ENCODE results near the gene CD7. TPM values are rescaled to one million over a fixed set of nuclear protein-coding genes. Genes with fewer than 3 reads are reported as not detected.

The CD7 gene
- polyA plus RNA-seq, 6 donors from 2014 or later, result 0.50 to 1.5 (median 1.0) TPM; not detected in 2

- peak; percentile 77 to 85 for ATAC-seq (ENCODE audit: low read depth in 2 of 2)
- Mint-ChIP-seq H3K9me3 (no peaks in the 10 kb centered on the region), H3K27ac (peak overlapping the region in 4 of 6 donors; percentile 24 to 76 (median 52)), H3K4me3 (peak overlapping the region in 5 of 8 donors; percentile 19 to 69 (median 50)), H3K27me3 (peaks cover 0 to 23% (median under 1%) of the 10 kb centered on the region in 3 donors), H3K4me1 (no peaks in the 10 kb centered on the region), H3K36me3 (no peaks in the 10 kb centered on the region)
- DNase-seq, result peak; percentile 66
Observed at GRCh38 chr17:82320956-82321927, 3.8 kb upstream of the CD7 start.

GRCh38 chr17:82320140-82320840, 2.9 kb upstream of the CD7 start:
- DNase-seq (no peak), ATAC-seq (ENCODE audit: low read depth in 2 of 2) (no peak)
- H3K27me3 Mint-ChIP-seq, result peaks cover 0 to 30% (median 10%) of the 10 kb centered on the region in 3 donors
- no peaks in the 10 kb centered on the region for H3K36me3 Mint-ChIP-seq
- no peak overlapping the region for H3K4me3 Mint-ChIP-seq
- peak overlapping the region in 1 of 6 donors; percentile 16 for H3K27ac Mint-ChIP-seq
- peaks cover 5 to 8% (median 8%) of the 10 kb centered on the region in 3 donors for H3K4me1 Mint-ChIP-seq
- no peaks in the 10 kb centered on the region for H3K9me3 Mint-ChIP-seq

- ATAC-seq (ENCODE audit: low read depth in 2 of 2) (no peak), DNase-seq (no peak)
- peaks cover 5 to 13% (median 8%) of the 10 kb centered on the region in 3 donors for H3K4me1 Mint-ChIP-seq
- no peak overlapping the region for H3K4me3 Mint-ChIP-seq
- no peak overlapping the region for H3K27ac Mint-ChIP-seq
- no peaks in the 10 kb centered on the region for H3K36me3 Mint-ChIP-seq
- H3K27me3 Mint-ChIP-seq, result peaks cover 0 to 31% (median 15%) of the 10 kb centered on the region in 3 donors
- no peaks in the 10 kb centered on the region for H3K9me3 Mint-ChIP-seq
Observed at GRCh38 chr17:82319619-82320062, 2.2 kb upstream of the CD7 start.

GRCh38 chr17:82318772-82319606, 1.6 kb upstream of the CD7 start:
- ATAC-seq (ENCODE audit: low read depth in 2 of 2) (no peak), DNase-seq (no peak)
- no peaks in the 10 kb centered on the region for H3K9me3 Mint-ChIP-seq
- H3K27me3 Mint-ChIP-seq, result peaks cover 0 to 36% (median 22%) of the 10 kb centered on the region in 3 donors
- no peak overlapping the region for H3K4me3 Mint-ChIP-seq
- H3K4me1 Mint-ChIP-seq, result peaks cover 6 to 20% (median 8%) of the 10 kb centered on the region in 3 donors
- H3K36me3 Mint-ChIP-seq, result no peaks in the 10 kb centered on the region
- no peak overlapping the region for H3K27ac Mint-ChIP-seq

- peaks cover 0 to 37% (median 30%) of the 10 kb centered on the region in 3 donors for H3K27me3 Mint-ChIP-seq
- H3K4me3 Mint-ChIP-seq, result no peak overlapping the region
- ATAC-seq (ENCODE audit: low read depth in 2 of 2) (no peak), DNase-seq (no peak)
- peaks cover 8 to 20% (median 8%) of the 10 kb centered on the region in 3 donors for H3K4me1 Mint-ChIP-seq
- no peaks in the 10 kb centered on the region for H3K9me3 Mint-ChIP-seq
- H3K27ac Mint-ChIP-seq, result no peak overlapping the region
- no peaks in the 10 kb centered on the region for H3K36me3 Mint-ChIP-seq
Observed at GRCh38 chr17:82318169-82318498, 726 bp upstream of the CD7 start.

GRCh38 chr17:82316651-82317393, 586 bp downstream of the CD7 start:
- H3K9me3 Mint-ChIP-seq, result no peaks in the 10 kb centered on the region
- no peak overlapping the region for H3K4me3 Mint-ChIP-seq
- H3K36me3 Mint-ChIP-seq, result no peaks in the 10 kb centered on the region
- ATAC-seq (ENCODE audit: low read depth in 2 of 2), result no peak
- peaks cover 0 to 31% (median 29%) of the 10 kb centered on the region in 3 donors for H3K27me3 Mint-ChIP-seq
- peak overlapping the region in 1 of 6 donors; percentile 29 for H3K27ac Mint-ChIP-seq
- DNase-seq, result no peak
- H3K4me1 Mint-ChIP-seq, result peaks cover 8 to 20% (median 8%) of the 10 kb centered on the region in 3 donors

GRCh38 chr17:82315703-82316358, 1.6 kb downstream of the CD7 start:
- peaks cover 8 to 20% (median 8%) of the 10 kb centered on the region in 3 donors for H3K4me1 Mint-ChIP-seq
- peak overlapping the region in 6 of 8 donors; percentile 20 to 67 (median 53) for H3K4me3 Mint-ChIP-seq
- no peak overlapping the region for H3K27ac Mint-ChIP-seq
- no peak for DNase-seq
- no peaks in the 10 kb centered on the region for H3K36me3 Mint-ChIP-seq
- ATAC-seq (ENCODE audit: low read depth in 2 of 2), result peak; percentile 59 to 67
- no peaks in the 10 kb centered on the region for H3K9me3 Mint-ChIP-seq
- H3K27me3 Mint-ChIP-seq, result peaks cover 3 to 33% (median 31%) of the 10 kb centered on the region in 3 donors

GRCh38 chr17:82314727-82315605, 2.4 kb downstream of the CD7 start:
- Mint-ChIP-seq H3K9me3 (no peaks in the 10 kb centered on the region), H3K4me1 (peaks cover 8 to 20% (median 10%) of the 10 kb centered on the region in 3 donors), H3K27me3 (peaks cover 3 to 42% (median 39%) of the 10 kb centered on the region in 3 donors), H3K4me3 (peak overlapping the region in 5 of 8 donors; percentile 22 to 54 (median 43)), H3K27ac (peak overlapping the region in 1 of 6 donors; percentile 34), H3K36me3 (no peaks in the 10 kb centered on the region)
- ATAC-seq (ENCODE audit: low read depth in 2 of 2), result peak; percentile 49 to 63
- no peak for DNase-seq

- H3K27me3 Mint-ChIP-seq, result peaks cover 3 to 44% (median 42%) of the 10 kb centered on the region in 3 donors
- no peak for DNase-seq
- peak overlapping the region in 1 of 6 donors; percentile 34 for H3K27ac Mint-ChIP-seq
- H3K4me3 Mint-ChIP-seq, result peak overlapping the region in 4 of 8 donors; percentile 30 to 61 (median 48)
- H3K4me1 Mint-ChIP-seq, result peaks cover 8 to 20% (median 10%) of the 10 kb centered on the region in 3 donors
- no peaks in the 10 kb centered on the region for H3K9me3 Mint-ChIP-seq
- H3K36me3 Mint-ChIP-seq, result no peaks in the 10 kb centered on the region
- no peak for ATAC-seq (ENCODE audit: low read depth in 2 of 2)
Observed at GRCh38 chr17:82314012-82314726, 3.2 kb downstream of the CD7 start.

GRCh38 chr17:82313195-82314011, 4.0 kb downstream of the CD7 start:
- peak overlapping the region in 1 of 8 donors; percentile 61 for H3K4me3 Mint-ChIP-seq
- H3K36me3 Mint-ChIP-seq, result no peaks in the 10 kb centered on the region
- no peaks in the 10 kb centered on the region for H3K9me3 Mint-ChIP-seq
- H3K27me3 Mint-ChIP-seq, result peaks cover 8 to 50% (median 42%) of the 10 kb centered on the region in 3 donors
- peak overlapping the region in 1 of 6 donors; percentile 70 for H3K27ac Mint-ChIP-seq
- ATAC-seq (ENCODE audit: low read depth in 2 of 2) (no peak), DNase-seq (no peak)
- peaks cover 8 to 20% (median 10%) of the 10 kb centered on the region in 3 donors for H3K4me1 Mint-ChIP-seq

All from naive B cell (primary cell).